ENCODE results near the gene ACOX2. TPM values are rescaled to one million over a fixed set of nuclear protein-coding genes. Genes with fewer than 3 reads are reported as not detected.

The ACOX2 gene
- total RNA-seq, 1 experiment from 2014 or later = 14.4 TPM

DNA sequence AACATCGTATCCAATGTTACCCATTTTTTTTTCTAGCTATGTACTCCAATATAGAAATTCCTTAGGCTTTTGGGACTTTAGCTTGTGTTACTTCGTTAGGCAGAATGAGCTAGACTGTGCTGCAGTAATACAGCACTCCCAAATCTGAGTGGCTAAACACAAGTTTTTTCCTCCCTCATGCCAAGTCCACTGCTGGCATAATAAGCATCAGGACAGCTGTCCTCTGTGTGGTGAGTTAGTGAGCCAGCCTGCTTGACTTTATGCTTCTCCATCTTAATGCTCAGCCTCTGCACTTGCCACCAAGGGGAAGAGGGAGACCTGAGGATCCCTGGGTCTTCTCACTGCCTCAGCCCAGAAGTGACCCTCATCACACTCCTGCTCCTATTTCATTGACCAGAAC is 18.2 kb upstream of the ACOX2 start:
- TF ChIP-seq, protein P1, sequence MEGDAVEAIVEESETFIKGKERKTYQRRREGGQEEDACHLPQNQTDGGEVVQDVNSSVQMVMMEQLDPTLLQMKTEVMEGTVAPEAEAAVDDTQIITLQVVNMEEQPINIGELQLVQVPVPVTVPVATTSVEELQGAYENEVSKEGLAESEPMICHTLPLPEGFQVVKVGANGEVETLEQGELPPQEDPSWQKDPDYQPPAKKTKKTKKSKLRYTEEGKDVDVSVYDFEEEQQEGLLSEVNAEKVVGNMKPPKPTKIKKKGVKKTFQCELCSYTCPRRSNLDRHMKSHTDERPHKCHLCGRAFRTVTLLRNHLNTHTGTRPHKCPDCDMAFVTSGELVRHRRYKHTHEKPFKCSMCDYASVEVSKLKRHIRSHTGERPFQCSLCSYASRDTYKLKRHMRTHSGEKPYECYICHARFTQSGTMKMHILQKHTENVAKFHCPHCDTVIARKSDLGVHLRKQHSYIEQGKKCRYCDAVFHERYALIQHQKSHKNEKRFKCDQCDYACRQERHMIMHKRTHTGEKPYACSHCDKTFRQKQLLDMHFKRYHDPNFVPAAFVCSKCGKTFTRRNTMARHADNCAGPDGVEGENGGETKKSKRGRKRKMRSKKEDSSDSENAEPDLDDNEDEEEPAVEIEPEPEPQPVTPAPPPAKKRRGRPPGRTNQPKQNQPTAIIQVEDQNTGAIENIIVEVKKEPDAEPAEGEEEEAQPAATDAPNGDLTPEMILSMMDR (IDR thresholded peaks at IDR 0.05; ENCODE audit: unreplicated experiment) = no peak
- no peaks in the 10 kb centered on the region for H3K36me3 Mint-ChIP-seq (ENCODE audit: insufficient read depth, unreplicated experiment)
- ChIA-PET POLR2A (no interaction called here), CTCF (interaction anchor here (0.8 to 4.5 kb wide), 3 partner anchors 9 to 22 kb away, joined by 3 to 60 read pairs (median 5); no protein-coding TSS in a partner anchor)
- BruUV-seq (replicated peaks) = no TSS peak
- no peak overlapping the region for H3K4me3 Mint-ChIP-seq (ENCODE audit: unreplicated experiment)
- H3K4me1 Mint-ChIP-seq (ENCODE audit: insufficient read depth, unreplicated experiment) = no peaks in the 10 kb centered on the region
- peaks cover 12% of the 10 kb centered on the region for H3K27me3 Mint-ChIP-seq (ENCODE audit: insufficient read depth, unreplicated experiment)
- no peak overlapping the region for H3K27ac Mint-ChIP-seq (ENCODE audit: low read depth, unreplicated experiment)
- intact Hi-C loops (cut with micrococcal nuclease) = no loop called here
- no peak for DNase-seq (ENCODE audit: unreplicated experiment)
- H3K9me3 Mint-ChIP-seq (ENCODE audit: unreplicated experiment) = no peaks in the 10 kb centered on the region

DNA sequence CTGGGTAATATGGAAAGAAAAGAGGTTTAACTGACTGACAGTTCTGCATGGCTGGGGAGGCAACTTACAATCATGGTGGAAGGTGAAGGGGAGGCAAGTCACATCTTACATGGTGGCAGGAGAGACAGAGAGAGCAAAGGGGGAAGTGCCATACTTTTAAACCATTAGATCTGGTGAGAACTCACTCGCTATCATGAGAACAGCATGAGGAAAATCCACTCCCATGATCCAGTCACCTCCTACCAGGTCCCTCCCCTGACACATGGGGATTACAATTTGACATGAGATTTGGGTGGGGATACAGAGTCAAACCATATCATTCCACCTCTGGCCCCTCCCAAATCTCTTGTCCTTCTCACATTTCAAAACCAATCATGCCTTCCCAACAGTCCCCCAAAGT is 16.0 kb upstream of the ACOX2 start:
- POLR2A ChIA-PET = no interaction called here
- Mint-ChIP-seq H3K4me1 (ENCODE audit: insufficient read depth, unreplicated experiment) (no peaks in the 10 kb centered on the region), H3K9me3 (ENCODE audit: unreplicated experiment) (no peaks in the 10 kb centered on the region), H3K4me3 (ENCODE audit: unreplicated experiment) (no peak overlapping the region), H3K36me3 (ENCODE audit: insufficient read depth, unreplicated experiment) (no peaks in the 10 kb centered on the region), H3K27ac (ENCODE audit: low read depth, unreplicated experiment) (no peak overlapping the region), H3K27me3 (ENCODE audit: insufficient read depth, unreplicated experiment) (peaks cover 12% of the 10 kb centered on the region)
- no peak for DNase-seq (ENCODE audit: unreplicated experiment)
- TF ChIP-seq, protein P1 (IDR thresholded peaks at IDR 0.05; ENCODE audit: unreplicated experiment) = no peak
- intact Hi-C loops (cut with micrococcal nuclease) = no loop called here
- CTCF ChIA-PET = no interaction called here
- no TSS peak for BruUV-seq (replicated peaks)

DNA sequence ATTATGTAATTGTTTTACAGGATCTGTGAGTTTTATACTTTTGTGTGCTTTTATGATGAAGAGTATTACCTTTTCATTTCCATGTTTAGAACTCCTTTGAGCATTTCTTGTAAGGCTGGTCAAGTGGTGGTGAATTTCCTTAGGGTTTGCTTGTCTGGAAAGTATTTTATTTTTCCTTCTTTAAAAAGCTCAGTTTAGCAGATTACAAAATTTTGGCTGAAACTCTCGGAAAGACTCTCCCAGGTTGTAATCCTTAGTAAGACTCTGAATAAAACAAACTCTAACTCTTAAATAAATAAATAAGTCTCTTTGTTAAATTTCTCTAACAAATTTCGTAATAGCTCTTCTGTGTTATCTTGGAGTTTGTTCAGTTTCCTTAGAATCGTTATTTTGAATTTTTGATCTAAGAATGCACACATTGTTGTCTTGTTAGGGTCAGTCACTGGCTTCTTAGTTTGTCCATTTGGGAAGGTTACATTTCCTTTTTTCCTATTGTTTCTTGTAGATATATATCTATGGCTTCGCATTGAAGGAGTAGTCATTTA is 14.7 kb upstream of the ACOX2 start:
- no peak for DNase-seq (ENCODE audit: unreplicated experiment)
- Mint-ChIP-seq H3K27ac (ENCODE audit: low read depth, unreplicated experiment) (no peak overlapping the region), H3K27me3 (ENCODE audit: insufficient read depth, unreplicated experiment) (peaks cover 12% of the 10 kb centered on the region), H3K4me1 (ENCODE audit: insufficient read depth, unreplicated experiment) (no peaks in the 10 kb centered on the region), H3K36me3 (ENCODE audit: insufficient read depth, unreplicated experiment) (no peaks in the 10 kb centered on the region), H3K9me3 (ENCODE audit: unreplicated experiment) (no peaks in the 10 kb centered on the region), H3K4me3 (ENCODE audit: unreplicated experiment) (no peak overlapping the region)
- intact Hi-C loops (cut with micrococcal nuclease) = no loop called here
- BruUV-seq (replicated peaks) = no TSS peak
- TF ChIP-seq, protein P1 (IDR thresholded peaks at IDR 0.05; ENCODE audit: unreplicated experiment) = no peak
- ChIA-PET CTCF (interaction anchor here (1.4 kb wide), 1 partner anchor 16 kb away, joined by 5 read pairs; no protein-coding TSS in a partner anchor), POLR2A (interaction anchor here (0.6 kb wide), 1 partner anchor 86 kb away, joined by 4 read pairs; no protein-coding TSS in a partner anchor)

DNA sequence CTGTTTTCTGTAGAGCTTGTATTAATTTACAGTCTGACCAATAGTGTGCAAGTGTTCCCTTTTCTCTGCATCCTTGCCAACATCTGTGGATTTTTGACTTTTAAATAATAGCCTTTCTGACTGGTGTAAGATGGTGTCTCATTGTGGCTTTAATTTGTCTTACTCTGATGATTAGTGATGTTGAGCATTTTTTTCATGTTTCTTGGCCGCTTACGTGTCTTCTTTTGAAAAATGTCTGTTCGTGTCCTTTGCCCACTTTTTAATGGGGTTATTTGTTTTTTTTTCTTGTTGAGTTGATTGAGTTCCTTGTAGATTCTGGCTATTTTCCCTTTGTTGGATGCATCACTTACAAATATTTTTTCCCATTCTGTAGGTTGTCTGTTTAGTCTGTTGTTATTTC is 7.6 kb upstream of the ACOX2 start:
- H3K36me3 Mint-ChIP-seq (ENCODE audit: insufficient read depth, unreplicated experiment) = peaks cover 9% of the 10 kb centered on the region
- TF ChIP-seq, protein P1 (IDR thresholded peaks at IDR 0.05; ENCODE audit: unreplicated experiment) = no peak
- ChIA-PET POLR2A (no interaction called here), CTCF (no interaction called here)
- DNase-seq (ENCODE audit: unreplicated experiment) = no peak
- H3K27ac Mint-ChIP-seq (ENCODE audit: low read depth, unreplicated experiment) = no peak overlapping the region
- BruUV-seq (replicated peaks) = no TSS peak
- no peaks in the 10 kb centered on the region for H3K9me3 Mint-ChIP-seq (ENCODE audit: unreplicated experiment)
- intact Hi-C loops (cut with micrococcal nuclease) = no loop called here
- H3K4me3 Mint-ChIP-seq (ENCODE audit: unreplicated experiment) = no peak overlapping the region
- H3K27me3 Mint-ChIP-seq (ENCODE audit: insufficient read depth, unreplicated experiment) = peaks cover 11% of the 10 kb centered on the region
- H3K4me1 Mint-ChIP-seq (ENCODE audit: insufficient read depth, unreplicated experiment) = no peaks in the 10 kb centered on the region

Data from MCF 10A (cell line).